ENCODE measurements around the gene SPRR2E. TPM values are rescaled to one million over a fixed set of nuclear protein-coding genes. Genes with fewer than 3 reads are reported as not detected.
"Not testable (repeated sequence)": the region's sequence is repeated elsewhere in the genome, so short reads cannot be mapped to it uniquely, and the experiment has no call there.

SPRR2E gene
- total RNA-seq, 2 experiments from 2014 or later: not detected

DNA sequence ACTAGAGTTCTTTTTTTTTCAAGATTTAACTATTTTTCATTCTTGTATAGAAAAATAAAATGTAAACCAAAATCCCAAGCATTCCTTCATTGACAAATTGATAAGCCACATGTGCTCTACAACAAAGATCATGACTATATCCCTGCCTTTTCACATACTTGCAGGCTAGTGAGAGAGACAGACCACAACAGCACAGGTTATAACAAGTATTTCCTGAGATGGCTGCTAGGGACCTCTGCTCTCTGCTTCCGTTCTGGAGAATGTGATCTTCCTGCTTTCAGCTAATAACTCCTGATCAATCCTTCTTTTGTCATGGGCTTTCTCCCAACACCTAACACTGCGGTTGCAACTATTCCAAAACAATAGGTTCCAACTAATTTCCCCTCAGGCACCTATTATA, 33.0 kb upstream of the SPRR2E start:
- POLR2A ChIA-PET: no interaction called here
- Histone ChIP-seq H3K4me1 (ENCODE audit: insufficient read depth, low read length, poor library complexity, severe bottlenecking) (no peaks in the 10 kb centered on the region), H3K9me3 (ENCODE audit: low read length) (no peaks in the 10 kb centered on the region), H3K9me2 (ENCODE audit: insufficient read depth, low read length) (no peaks in the 10 kb centered on the region), H3K4me3 (ENCODE audit: low read depth, low read length, poor library complexity, severe bottlenecking) (no peak overlapping the region), H3K36me3 (ENCODE audit: insufficient read depth, low read length) (no peaks in the 10 kb centered on the region), H3K4me2 (ENCODE audit: low read length) (no peak overlapping the region), H4K20me1 (ENCODE audit: insufficient read depth, low read length) (no peaks in the 10 kb centered on the region), H2AFZ (ENCODE audit: low read length) (no peak overlapping the region), H3K79me2 (ENCODE audit: insufficient read depth, low read depth, low read length) (no peaks in the 10 kb centered on the region), H3K27ac (ENCODE audit: low read depth, low read length, poor library complexity, severe bottlenecking) (no peak overlapping the region)
- no TSS peak for BruUV-seq (replicated peaks)
- CTCF ChIA-PET (ENCODE audit: unreplicated experiment): no interaction called here
- DNase-seq (ENCODE audit: low spot score): no peak
- TF ChIP-seq EZH2phosphoT487 (IDR thresholded peaks at IDR 0.05; ENCODE audit: borderline replicate concordance, low read depth, low read length) (no peak), CTCF (conservative IDR thresholded peaks at IDR 0.05; ENCODE audit: low read length) (no peak)
- intact Hi-C loops (cut with micrococcal nuclease; ENCODE audit: unreplicated experiment): no loop called here

DNA sequence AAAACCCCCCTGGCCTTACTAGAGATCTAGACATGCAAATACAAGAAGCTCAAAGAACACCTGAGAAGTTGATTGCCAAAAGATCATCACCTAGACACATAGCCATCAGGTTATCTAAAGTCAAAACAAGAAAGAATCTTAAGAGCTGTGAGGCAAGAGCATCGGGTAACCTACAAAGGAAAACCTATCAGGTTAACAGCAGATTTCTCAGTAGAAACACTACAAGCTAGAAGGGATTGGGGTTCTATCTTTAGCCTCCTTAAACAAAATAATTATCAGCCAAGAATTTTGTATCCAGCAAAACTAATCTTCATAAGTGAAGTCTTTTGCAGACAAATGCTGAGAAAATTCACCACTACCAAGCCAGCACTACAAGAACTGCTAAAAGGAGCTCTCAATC, 31.2 kb upstream of the SPRR2E start:
- H3K9me2 ChIP-seq (ENCODE audit: insufficient read depth, low read length): no peaks in the 10 kb centered on the region
- POLR2A ChIA-PET: no interaction called here
- no peak overlapping the region for H3K27ac ChIP-seq (ENCODE audit: low read depth, low read length, poor library complexity, severe bottlenecking)
- no peaks in the 10 kb centered on the region for H3K36me3 ChIP-seq (ENCODE audit: insufficient read depth, low read length)
- intact Hi-C loops (cut with micrococcal nuclease; ENCODE audit: unreplicated experiment): no loop called here
- no peaks in the 10 kb centered on the region for H3K4me1 ChIP-seq (ENCODE audit: insufficient read depth, low read length, poor library complexity, severe bottlenecking)
- no peaks in the 10 kb centered on the region for H3K79me2 ChIP-seq (ENCODE audit: insufficient read depth, low read depth, low read length)
- H4K20me1 ChIP-seq (ENCODE audit: insufficient read depth, low read length): no peaks in the 10 kb centered on the region
- no peaks in the 10 kb centered on the region for H3K9me3 ChIP-seq (ENCODE audit: low read length)
- TF ChIP-seq EZH2phosphoT487 (IDR thresholded peaks at IDR 0.05; ENCODE audit: borderline replicate concordance, low read depth, low read length) (no peak), CTCF (conservative IDR thresholded peaks at IDR 0.05; ENCODE audit: low read length) (no peak)
- H3K4me2 ChIP-seq (ENCODE audit: low read length): no peak overlapping the region
- no peak overlapping the region for H3K4me3 ChIP-seq (ENCODE audit: low read depth, low read length, poor library complexity, severe bottlenecking)
- no peak overlapping the region for H2AFZ ChIP-seq (ENCODE audit: low read length)
- BruUV-seq (replicated peaks): no TSS peak
- CTCF ChIA-PET (ENCODE audit: unreplicated experiment): no interaction called here
- DNase-seq (ENCODE audit: low spot score): no peak

GRCh38 chr1:153123793-153124192, 29.5 kb upstream of the SPRR2E start:
- H3K9me3 ChIP-seq (ENCODE audit: low read length); H2AFZ ChIP-seq (ENCODE audit: low read length); H3K4me1 ChIP-seq (ENCODE audit: insufficient read depth, low read length, poor library complexity, severe bottlenecking); intact Hi-C loops (cut with micrococcal nuclease; ENCODE audit: unreplicated experiment); H3K79me2 ChIP-seq (ENCODE audit: insufficient read depth, low read depth, low read length); H3K4me3 ChIP-seq (ENCODE audit: low read depth, low read length, poor library complexity, severe bottlenecking); H3K4me2 ChIP-seq (ENCODE audit: low read length); H3K36me3 ChIP-seq (ENCODE audit: insufficient read depth, low read length); POLR2A ChIA-PET; H3K9me2 ChIP-seq (ENCODE audit: insufficient read depth, low read length); DNase-seq (ENCODE audit: low spot score); BruUV-seq (replicated peaks); H3K27ac ChIP-seq (ENCODE audit: low read depth, low read length, poor library complexity, severe bottlenecking); CTCF ChIA-PET (ENCODE audit: unreplicated experiment); H4K20me1 ChIP-seq (ENCODE audit: insufficient read depth, low read length): not testable (repeated sequence)
